ENCODE results near the gene MIA2. TPM values are rescaled to one million over a fixed set of nuclear protein-coding genes. Genes with fewer than 3 reads are reported as not detected.
A peak's percentile ranks its signal among the peaks of the same experiment; 100 is the strongest.
"Not testable (repeated sequence)": the region's sequence is repeated elsewhere in the genome, so short reads cannot be mapped to it uniquely, and the experiment has no call there.

Gene MIA2
- total RNA-seq, 8 experiments from 2014 or later = 8.2 to 28.5 (median 20.3) TPM

- peak overlapping the region; percentile 69 to 96 (median 77) for H3K4me3 ChIP-seq
- 0 to 82% (median 44%) methylated on average over 2 to 13 of the region's 14 CpGs for WGBS, 10 experiments
- H3K27ac ChIP-seq = peak overlapping the region; percentile 95 to 99
- peak in 1 of 8 experiments; percentile 2 for ATAC-seq (replicated peaks in 6 of 8)
- in situ Hi-C loops (cut with MboI; ENCODE audit: low pct_unique_long_range_greater_than_20kb in 2 of 9, low sequenced_read_pairs in 9 of 9, unreplicated experiment in 9 of 9) = no loop called here
- H3K4me1 ChIP-seq (replicated peaks in 1 of 2) = peaks cover 3 to 18% of the 10 kb centered on the region in 2 donors
Measured at GRCh38 chr14:39265806-39266524, 32.2 kb downstream of the MIA2 start.

DNA sequence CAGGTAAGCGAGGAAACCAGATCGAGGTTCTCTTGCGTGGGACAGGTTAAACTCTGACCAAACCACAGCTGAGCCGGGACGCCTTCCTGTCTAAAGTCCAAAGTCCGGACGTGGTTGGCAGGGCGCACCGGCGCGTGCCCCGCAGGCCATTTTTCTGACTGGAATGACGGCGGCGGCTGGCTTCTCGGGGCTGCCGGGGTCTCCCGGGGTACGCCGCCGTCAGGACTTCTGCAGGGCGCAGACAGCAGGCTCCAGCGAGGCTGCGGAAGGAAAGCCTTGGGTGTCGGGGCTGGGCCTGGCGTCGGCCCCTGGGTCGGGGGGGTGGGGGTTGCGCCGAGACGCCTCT, 32.8 kb downstream of the MIA2 start:
- Histone ChIP-seq H3K4me3 (peak overlapping the region; percentile 69 to 96 (median 77)), H3K4me1 (replicated peaks in 1 of 2) (peaks cover 3 to 18% of the 10 kb centered on the region in 2 donors), H3K27ac (peak overlapping the region; percentile 95 to 99)
- in situ Hi-C loops (cut with MboI; ENCODE audit: low pct_unique_long_range_greater_than_20kb in 2 of 9, low sequenced_read_pairs in 9 of 9, unreplicated experiment in 9 of 9) = no loop called here
- WGBS, 10 experiments = 0 to 20% (median 0%) methylated on average over 1 to 4 of the region's 31 CpGs; no CpG with 5 or more reads in 6 of the 10 experiments
- ATAC-seq (replicated peaks in 6 of 8) = peak in 4 of 8 experiments; percentile 11 to 52 (median 29)

DNA sequence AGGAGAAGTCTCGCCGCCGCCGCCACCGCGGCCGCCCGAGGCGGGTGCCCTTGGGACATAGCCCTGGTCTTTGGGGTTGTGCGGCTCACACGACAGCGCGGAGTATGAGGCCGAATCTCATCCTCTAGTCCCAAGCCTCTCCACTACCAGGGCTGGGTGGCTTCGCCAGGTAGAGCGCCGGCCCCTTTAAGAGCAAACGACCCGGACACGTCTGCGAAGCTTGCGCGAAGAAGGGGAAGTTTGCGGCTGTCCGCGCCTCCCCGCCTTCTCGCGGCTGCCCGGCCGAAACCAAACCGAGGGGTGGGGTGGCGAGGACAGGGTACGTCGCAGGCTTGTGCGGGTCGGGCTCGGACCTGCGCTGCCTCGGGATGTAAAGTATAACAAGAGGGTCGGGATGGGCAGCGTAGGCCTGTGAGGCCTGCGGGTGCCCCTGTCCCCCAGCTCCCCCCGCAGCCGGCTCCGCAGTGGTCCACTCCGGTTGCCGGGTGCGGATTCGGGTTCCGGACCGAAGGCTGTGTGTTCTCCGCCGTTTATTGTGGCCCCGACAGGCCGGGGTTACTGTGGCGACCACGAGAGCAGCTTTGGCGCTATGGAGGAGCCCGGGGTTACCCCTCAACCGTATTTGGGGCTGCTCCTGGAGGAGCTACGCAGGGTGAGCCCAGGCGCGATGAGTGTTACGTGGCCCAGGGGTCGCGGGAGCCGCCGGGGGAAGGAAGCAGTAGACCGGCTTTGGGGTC, 33.3 kb downstream of the MIA2 start:
- peaks cover 3 to 18% of the 10 kb centered on the region in 2 donors for H3K4me1 ChIP-seq (replicated peaks in 1 of 2)
- peak overlapping the region; percentile 69 to 96 (median 77) for H3K4me3 ChIP-seq
- peak overlapping the region; percentile 95 to 99 for H3K27ac ChIP-seq
- ATAC-seq (replicated peaks in 6 of 8) = peak; percentile 79 to 93 (median 90)
- 0 to 4% (median 0%) methylated on average over 3 to 5 of the region's 70 CpGs; no CpG with 5 or more reads in 6 of the 10 experiments for WGBS, 10 experiments
- in situ Hi-C loops (cut with MboI; ENCODE audit: low pct_unique_long_range_greater_than_20kb in 2 of 9, low sequenced_read_pairs in 9 of 9, unreplicated experiment in 9 of 9) = no loop called here

GRCh38 chr14:39267608-39268005, 33.9 kb downstream of the MIA2 start:
- ATAC-seq (replicated peaks in 6 of 8) = peak in 1 of 8 experiments; percentile 5
- WGBS, 10 experiments = 0 to 7% (median 0%) methylated on average over 1 to 12 of the region's 16 CpGs
- in situ Hi-C loops (cut with MboI; ENCODE audit: low pct_unique_long_range_greater_than_20kb in 2 of 9, low sequenced_read_pairs in 9 of 9, unreplicated experiment in 9 of 9) = no loop called here
- Histone ChIP-seq H3K27ac (peak overlapping the region; percentile 95 to 99), H3K4me3 (peak overlapping the region; percentile 69 to 96 (median 77)), H3K4me1 (replicated peaks in 1 of 2) (peaks cover 3 to 18% of the 10 kb centered on the region in 2 donors)

DNA sequence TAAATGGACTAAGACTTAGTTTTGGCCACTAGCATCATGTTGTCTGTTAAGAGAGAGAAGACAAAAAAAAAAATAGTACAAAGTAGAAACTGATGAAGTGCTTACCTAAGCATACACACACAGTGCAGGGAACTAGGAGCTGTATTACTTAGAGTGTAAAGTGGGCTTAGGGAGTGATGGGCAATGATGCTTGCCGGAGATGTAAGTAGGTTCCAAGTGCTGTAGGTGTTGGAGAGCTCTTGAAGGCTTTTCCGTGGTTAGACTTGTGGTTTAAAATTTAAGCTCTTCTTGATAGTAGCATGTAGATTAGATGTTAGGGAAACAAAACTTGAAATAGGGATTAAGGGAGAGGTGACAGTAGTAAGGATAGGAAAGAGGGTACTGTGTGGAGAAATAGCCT, 34.7 kb downstream of the MIA2 start:
- ATAC-seq (replicated peaks in 6 of 8) = no peak
- in situ Hi-C loops (cut with MboI; ENCODE audit: low pct_unique_long_range_greater_than_20kb in 2 of 9, low sequenced_read_pairs in 9 of 9, unreplicated experiment in 9 of 9) = no loop called here
- Histone ChIP-seq H3K4me1 (replicated peaks in 1 of 2) (peaks cover 3 to 18% of the 10 kb centered on the region in 2 donors), H3K27ac (no peak overlapping the region), H3K4me3 (peak overlapping the region; percentile 69 to 96 (median 77))
- WGBS, 10 experiments = 0 to 50% (median 26%) methylated on average over 1 to 2 of the region's 2 CpGs; no CpG with 5 or more reads in 4 of the 10 experiments

DNA sequence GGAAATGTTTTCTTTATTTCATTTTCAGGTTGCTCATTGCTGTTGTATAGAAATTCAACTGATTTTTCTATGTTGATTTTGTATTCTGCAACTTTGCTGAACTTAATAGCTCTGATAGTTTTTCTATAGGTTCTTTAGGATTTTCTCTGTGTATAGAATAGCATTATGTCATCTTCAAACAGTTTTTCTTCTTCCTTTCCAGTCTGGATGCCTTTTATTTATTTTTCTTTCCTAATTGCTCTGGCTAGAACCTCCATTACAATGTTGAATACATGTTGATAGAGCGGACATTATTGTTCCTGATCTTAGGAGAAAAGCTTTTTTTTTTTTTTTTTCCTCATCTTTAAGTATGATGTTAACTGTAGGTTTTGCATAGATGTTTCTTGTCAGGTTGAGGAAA, 39.2 kb downstream of the MIA2 start:
- no peak for ATAC-seq (replicated peaks in 6 of 8)
- Histone ChIP-seq H3K27ac (no peak overlapping the region), H3K4me3 (no peak overlapping the region), H3K4me1 (replicated peaks in 1 of 2) (peaks cover 3 to 13% of the 10 kb centered on the region in 2 donors)
- in situ Hi-C loops (cut with MboI; ENCODE audit: low pct_unique_long_range_greater_than_20kb in 2 of 9, low sequenced_read_pairs in 9 of 9, unreplicated experiment in 9 of 9) = no loop called here
- WGBS, 10 experiments = 80 to 100% (median 100%) methylated on average over 1 of the region's 1 CpG; no CpG with 5 or more reads in 3 of the 10 experiments

GRCh38 chr14:39275395-39275794, 41.7 kb downstream of the MIA2 start:
- Histone ChIP-seq H3K27ac (no peak overlapping the region), H3K4me1 (replicated peaks in 1 of 2) (no peaks in the 10 kb centered on the region), H3K4me3 (no peak overlapping the region)
- WGBS, 10 experiments = 67 to 100% (median 95%) methylated on average over 1 to 5 of the region's 5 CpGs
- ATAC-seq (replicated peaks in 6 of 8) = no peak
- in situ Hi-C loops (cut with MboI; ENCODE audit: low pct_unique_long_range_greater_than_20kb in 2 of 9, low sequenced_read_pairs in 9 of 9, unreplicated experiment in 9 of 9) = no loop called here

- no peak for ATAC-seq (replicated peaks in 6 of 8)
- no peak overlapping the region for H3K4me3 ChIP-seq
- H3K4me1 ChIP-seq (replicated peaks in 1 of 2) = no peaks in the 10 kb centered on the region
- WGBS, 10 experiments = 60 to 100% (median 100%) methylated on average over 1 of the region's 1 CpG; no CpG with 5 or more reads in 3 of the 10 experiments
- in situ Hi-C loops (cut with MboI; ENCODE audit: low pct_unique_long_range_greater_than_20kb in 2 of 9, low sequenced_read_pairs in 9 of 9, unreplicated experiment in 9 of 9) = no loop called here
- H3K27ac ChIP-seq = no peak overlapping the region
Measured at GRCh38 chr14:39276005-39276404, 42.3 kb downstream of the MIA2 start.

GRCh38 chr14:39276579-39277114, 42.9 kb downstream of the MIA2 start:
- ATAC-seq (replicated peaks in 6 of 8) = no peak
- Histone ChIP-seq H3K4me1 (replicated peaks in 1 of 2) (no peaks in the 10 kb centered on the region), H3K4me3 (no peak overlapping the region), H3K27ac (no peak overlapping the region)
- 50 to 100% (median 100%) methylated on average over 1 to 2 of the region's 2 CpGs; no CpG with 5 or more reads in 1 of the 10 experiments for WGBS, 10 experiments
- in situ Hi-C loops (cut with MboI; ENCODE audit: low pct_unique_long_range_greater_than_20kb in 2 of 9, low sequenced_read_pairs in 9 of 9, unreplicated experiment in 9 of 9) = no loop called here

DNA sequence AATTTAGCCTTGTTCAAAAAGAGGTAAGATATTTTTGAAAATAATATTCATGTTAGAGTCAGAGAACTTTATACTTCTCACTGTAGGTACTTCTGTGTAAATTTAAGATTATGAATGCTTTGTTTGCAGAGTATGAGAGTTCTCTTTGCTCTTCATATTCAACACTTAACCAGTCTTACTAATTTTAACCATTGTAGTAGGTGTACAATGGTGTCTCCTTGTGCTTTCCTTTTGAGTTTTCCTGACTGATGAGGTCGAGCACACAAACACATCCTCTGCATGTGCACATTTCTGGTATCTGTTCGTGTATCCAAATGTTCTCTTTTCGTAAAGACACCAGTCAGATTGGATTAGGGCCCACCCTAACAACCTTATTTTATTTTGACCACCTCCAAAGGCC, 45.8 kb downstream of the MIA2 start:
- Histone ChIP-seq H3K4me3 (no peak overlapping the region), H3K27ac (no peak overlapping the region), H3K4me1 (replicated peaks in 1 of 2) (no peaks in the 10 kb centered on the region)
- 40 to 100% (median 92%) methylated on average over 1 to 3 of the region's 3 CpGs; no CpG with 5 or more reads in 4 of the 10 experiments for WGBS, 10 experiments
- ATAC-seq (replicated peaks in 6 of 8) = no peak
- in situ Hi-C loops (cut with MboI; ENCODE audit: low pct_unique_long_range_greater_than_20kb in 2 of 9, low sequenced_read_pairs in 9 of 9, unreplicated experiment in 9 of 9) = no loop called here

- H3K27ac ChIP-seq; in situ Hi-C loops (cut with MboI; ENCODE audit: low pct_unique_long_range_greater_than_20kb in 2 of 9, low sequenced_read_pairs in 9 of 9, unreplicated experiment in 9 of 9); H3K4me1 ChIP-seq (replicated peaks in 1 of 2); ATAC-seq (replicated peaks in 6 of 8); H3K4me3 ChIP-seq: not testable (repeated sequence)
- WGBS, 10 experiments = 92 to 100% (median 100%) methylated on average over 1 to 3 of the region's 3 CpGs; no CpG with 5 or more reads in 3 of the 10 experiments
Measured at GRCh38 chr14:39280678-39281077, 47.0 kb downstream of the MIA2 start.

DNA sequence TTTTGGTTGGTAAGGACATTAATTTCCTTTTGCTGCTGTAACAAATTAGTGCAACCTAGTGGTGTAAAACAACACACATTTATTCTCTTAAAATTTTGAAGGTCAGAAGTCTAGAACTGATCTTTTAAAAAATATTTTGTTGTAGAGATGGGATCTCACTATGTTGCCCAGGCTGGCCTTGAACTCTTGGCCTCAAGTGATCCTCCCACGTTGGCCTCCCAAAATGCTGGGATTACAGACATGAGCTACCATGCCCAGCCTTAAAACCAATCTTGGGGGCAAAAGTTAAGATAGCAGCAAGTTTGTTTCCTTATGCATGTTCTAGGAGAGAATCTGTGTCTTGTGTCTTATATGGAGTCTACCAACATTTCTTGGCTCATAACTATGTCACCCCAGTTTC, 55.8 kb downstream of the MIA2 start:
- WGBS, 10 experiments = 67 to 100% (median 87%) methylated on average over 1 of the region's 1 CpG; no CpG with 5 or more reads in 4 of the 10 experiments
- H3K4me1 ChIP-seq (replicated peaks in 1 of 2) = no peaks in the 10 kb centered on the region
- in situ Hi-C loops (cut with MboI; ENCODE audit: low pct_unique_long_range_greater_than_20kb in 2 of 9, low sequenced_read_pairs in 9 of 9, unreplicated experiment in 9 of 9) = no loop called here
- no peak for ATAC-seq (replicated peaks in 6 of 8)
- no peak overlapping the region for H3K27ac ChIP-seq
- H3K4me3 ChIP-seq = no peak overlapping the region

GRCh38 chr14:39291701-39292100, 58.0 kb downstream of the MIA2 start:
- in situ Hi-C loops (cut with MboI; ENCODE audit: low pct_unique_long_range_greater_than_20kb in 2 of 9, low sequenced_read_pairs in 9 of 9, unreplicated experiment in 9 of 9) = no loop called here
- Histone ChIP-seq H3K4me3 (no peak overlapping the region), H3K4me1 (replicated peaks in 1 of 2) (no peaks in the 10 kb centered on the region), H3K27ac (no peak overlapping the region)
- WGBS, 10 experiments = 91 to 100% (median 100%) methylated on average over 1 to 4 of the region's 4 CpGs; no CpG with 5 or more reads in 5 of the 10 experiments
- ATAC-seq (replicated peaks in 6 of 8) = no peak
